HEK293 (cell line): ENCODE results near the gene ELANE.
A peak's percentile ranks its signal among the peaks of the same experiment; 100 is the strongest.

Experiments used
- CTCF ChIA-PET: fragments of 350-600 bp; formaldehyde crosslinking; extraction: SDS; loops from one replicate; lab custom pipeline; 2021; ENCODE audit warnings: antibody characterized with exemption; lab: Yijun Ruan, JAX
- POLR2A ChIA-PET: fragments of 300-600 bp; formaldehyde crosslinking; extraction: SDS; loops from one replicate; lab custom pipeline; 2020; ENCODE audit warnings: antibody characterized with exemption, inconsistent platforms; lab: Yijun Ruan, JAX
- H3K27ac ChIP-seq: fragments of 200-500 bp; sonication (Bioruptor generic); 2 replicates; pipeline ENCODE4 v1.5.1; 2014; ENCODE audit warnings: low read depth, low read length, control low read depth, inconsistent platforms; ENCODE audit errors: extremely low read depth
- H3K36me3 ChIP-seq, 2 experiments: fragments of 200-500 bp in 1 of 2; sonication (Bioruptor generic) in 1 of 2; 1 replicate in 1 of 2; 2 replicates in 1 of 2; pipeline ENCODE4 v1.5.1; 2014 to 2017; ENCODE audit warnings: inconsistent platforms in 2 of 2, low read length in 2 of 2; ENCODE audit not compliant: control insufficient read depth in 2 of 2, insufficient read depth in 1 of 2
- H3K4me1 ChIP-seq: fragments of 200-500 bp; sonication (Bioruptor generic); 2 replicates; pipeline ENCODE4 v1.5.1; 2014; ENCODE audit warnings: mild to moderate bottlenecking, low read length, inconsistent platforms; ENCODE audit not compliant: control insufficient read depth, insufficient read depth
- H3K4me3 ChIP-seq: 2 replicates; pipeline ENCODE4 v1.5.1; 2011; ENCODE audit warnings: low read depth, mild to moderate bottlenecking, control low read depth, low read length, moderate library complexity
- H3K9me3 ChIP-seq: fragments of 200-500 bp; sonication (Bioruptor generic); 2 replicates; pipeline ENCODE4 v1.5.1; 2014; ENCODE audit warnings: low read depth, low read length, inconsistent platforms; ENCODE audit not compliant: control insufficient read depth, insufficient read depth
- EGR2 ChIP-seq: fragments of 450-650 bp; formaldehyde crosslinking; IDR thresholded peaks from 2 replicates; pipeline ENCODE4 v1.5.1; 2016; ENCODE audit warnings: low read depth, missing biosample characterization, missing genetic modification characterization
- GLIS2 ChIP-seq: fragments of 450-650 bp; formaldehyde crosslinking; IDR thresholded peaks from 2 replicates; pipeline ENCODE4 v1.5.1; 2016; ENCODE audit warnings: missing biosample characterization, missing genetic modification characterization
- HIC1 ChIP-seq: fragments of 450-650 bp; formaldehyde crosslinking; IDR thresholded peaks from 2 replicates; pipeline ENCODE4 v1.5.1; 2016; ENCODE audit warnings: missing biosample characterization, missing genetic modification characterization
- KLF7 ChIP-seq: fragments of 450-650 bp; formaldehyde crosslinking; IDR thresholded peaks from 2 replicates; pipeline ENCODE4 v1.5.1; 2016; ENCODE audit warnings: missing biosample characterization, missing genetic modification characterization, borderline replicate concordance
- KLF9 ChIP-seq: fragments of 450-650 bp; formaldehyde crosslinking; IDR thresholded peaks from 2 replicates; pipeline ENCODE4 v1.5.1; 2016; ENCODE audit warnings: missing biosample characterization, missing genetic modification characterization, low read depth
- MYNN ChIP-seq: fragments of 450-650 bp; formaldehyde crosslinking; IDR thresholded peaks from 2 replicates; pipeline ENCODE4 v1.5.1; 2016; ENCODE audit warnings: missing biosample characterization, missing genetic modification characterization, borderline replicate concordance
- WT1 ChIP-seq: fragments of 450-650 bp; formaldehyde crosslinking; IDR thresholded peaks from 2 replicates; pipeline ENCODE4 v1.5.1; 2016; ENCODE audit warnings: missing biosample characterization, missing genetic modification characterization
- ZBTB48 ChIP-seq: fragments of 450-650 bp; formaldehyde crosslinking; IDR thresholded peaks from 2 replicates; pipeline ENCODE4 v1.5.1; 2016; ENCODE audit warnings: missing biosample characterization, missing genetic modification characterization
- ZNF10 ChIP-seq: fragments of 450-650 bp; formaldehyde crosslinking; IDR thresholded peaks from 2 replicates; pipeline ENCODE4 v1.5.1; 2017; ENCODE audit warnings: missing biosample characterization, missing genetic modification characterization
- ZNF146 ChIP-seq: fragments of 450-650 bp; formaldehyde crosslinking; IDR thresholded peaks from 2 replicates; pipeline ENCODE4 v1.5.1; 2016; ENCODE audit warnings: missing biosample characterization, missing genetic modification characterization
- ZNF19 ChIP-seq: fragments of 450-650 bp; formaldehyde crosslinking; IDR thresholded peaks from 2 replicates; pipeline ENCODE4; 2016; ENCODE audit warnings: missing biosample characterization, missing genetic modification characterization, low read depth
- ZNF280D ChIP-seq: fragments of 450-650 bp; formaldehyde crosslinking; IDR thresholded peaks from 2 replicates; pipeline ENCODE4 v1.5.1; 2016; ENCODE audit warnings: missing biosample characterization, missing genetic modification characterization
- ZNF302 ChIP-seq: fragments of 450-650 bp; formaldehyde crosslinking; IDR thresholded peaks from 2 replicates; pipeline ENCODE4 v1.5.1; 2016; ENCODE audit warnings: missing biosample characterization, missing genetic modification characterization, low read depth
- ZNF394 ChIP-seq: fragments of 450-650 bp; formaldehyde crosslinking; IDR thresholded peaks from 2 replicates; pipeline ENCODE4 v1.5.1; 2016; ENCODE audit warnings: missing biosample characterization, missing genetic modification characterization, mild to moderate bottlenecking, moderate library complexity, borderline replicate concordance
- ZNF48 ChIP-seq: fragments of 450-650 bp; formaldehyde crosslinking; IDR thresholded peaks from 2 replicates; pipeline ENCODE4 v1.5.1; 2016; ENCODE audit warnings: missing biosample characterization, missing genetic modification characterization
- ZNF488 ChIP-seq: fragments of 450-650 bp; formaldehyde crosslinking; IDR thresholded peaks from 2 replicates; pipeline ENCODE4 v1.5.1; 2016; ENCODE audit warnings: missing biosample characterization, missing genetic modification characterization
- ZNF501 ChIP-seq: fragments of 450-650 bp; formaldehyde crosslinking; IDR thresholded peaks from 2 replicates; pipeline ENCODE4 v1.5.1; 2016; ENCODE audit warnings: missing biosample characterization, missing genetic modification characterization
- ZNF555 ChIP-seq: fragments of 450-650 bp; formaldehyde crosslinking; conservative IDR thresholded peaks from 2 replicates; pipeline ENCODE4 v1.5.1; 2017; ENCODE audit warnings: missing biosample characterization, mild to moderate bottlenecking, missing genetic modification characterization, inconsistent platforms
- ZNF558 ChIP-seq: fragments of 450-650 bp; formaldehyde crosslinking; IDR thresholded peaks from 2 replicates; pipeline ENCODE4 v1.5.1; 2016; ENCODE audit warnings: missing biosample characterization, missing genetic modification characterization
- ZSCAN18 ChIP-seq: fragments of 450-650 bp; formaldehyde crosslinking; IDR thresholded peaks from 2 replicates; pipeline ENCODE4 v1.5.1; 2016; ENCODE audit warnings: missing biosample characterization, missing genetic modification characterization

The ELANE gene

GRCh38 chr19:903266-903797, 51.2 kb downstream of the ELANE start (continued):
- no peak for TF ChIP-seq ZNF280D
- TF ChIP-seq HIC1: no peak
- TF ChIP-seq ZNF10 (tag by site-specific recombination): no peak
- peak; percentile 74 for TF ChIP-seq EGR2 (tag by site-specific recombination)
- TF ChIP-seq ZNF394 (tag by site-specific recombination): 0 out of 2 replicates have a peak, but pooled peaks have one; percentile 32
- TF ChIP-seq ZNF48 (tag by site-specific recombination): no peak
- TF ChIP-seq ZNF488 (tag by site-specific recombination): no peak
- no peak for TF ChIP-seq ZNF146
- no peak for TF ChIP-seq ZSCAN18 (tag by site-specific recombination)

GRCh38 chr19:904545-904944, 52.4 kb downstream of the ELANE start:
- H3K4me3 ChIP-seq: no peak overlapping the region
- ChIA-PET CTCF (no interaction called here), POLR2A (interaction anchor here (1.4 kb wide), 1 partner anchor 10 kb away, joined by 5 read pairs; no protein-coding TSS in a partner anchor)
- H3K4me1 ChIP-seq: no peaks in the 10 kb centered on the region; the same call in 1 of the 2 replicates
- no peak overlapping the region for H3K27ac ChIP-seq
- TF ChIP-seq WT1 (tag by site-specific recombination): no peak
- TF ChIP-seq ZNF146: no peak
- no peak for TF ChIP-seq GLIS2 (tag by site-specific recombination)
- no peak for TF ChIP-seq KLF9 (tag by site-specific recombination)
- no peak for TF ChIP-seq MYNN (tag by site-specific recombination)
- no peak for TF ChIP-seq KLF7 (tag by site-specific recombination)
- TF ChIP-seq ZNF501 (tag by site-specific recombination): no peak
- TF ChIP-seq ZNF558 (tag by site-specific recombination): no peak
- TF ChIP-seq ZNF302 (tag by site-specific recombination): no peak
- no peak for TF ChIP-seq ZBTB48 (tag by site-specific recombination)
- no peak for TF ChIP-seq ZNF19 (tag by site-specific recombination)
- TF ChIP-seq ZNF555 (tag by site-specific recombination): no peak
- peaks cover 0 to 6% of the 10 kb centered on the region in 2 experiments; a peak in 1 of 3 replicates for H3K36me3 ChIP-seq
- no peaks in the 10 kb centered on the region for H3K9me3 ChIP-seq
